NCI-H2107 treated with DMSO at 0.1 percent for 48 hours (cell line): ENCODE measurements around the gene DUSP23.
A peak's percentile ranks its signal among the peaks of the same experiment; 100 is the strongest.

Experiments used
- DNase-seq: peaks from one replicate; lab custom pipeline; 2025; ENCODE audit not compliant: unreplicated experiment; lab: John Stamatoyannopoulos, UW

DUSP23 gene

GRCh38 chr1:159780583-159781582 lies at the start of gene DUSP23:
DUSP23 (plus strand) TSS chr1:159780962; CDS start chr1:159781101, 139 bp downstream.
- peak; percentile 99 for DNase-seq

DNA sequence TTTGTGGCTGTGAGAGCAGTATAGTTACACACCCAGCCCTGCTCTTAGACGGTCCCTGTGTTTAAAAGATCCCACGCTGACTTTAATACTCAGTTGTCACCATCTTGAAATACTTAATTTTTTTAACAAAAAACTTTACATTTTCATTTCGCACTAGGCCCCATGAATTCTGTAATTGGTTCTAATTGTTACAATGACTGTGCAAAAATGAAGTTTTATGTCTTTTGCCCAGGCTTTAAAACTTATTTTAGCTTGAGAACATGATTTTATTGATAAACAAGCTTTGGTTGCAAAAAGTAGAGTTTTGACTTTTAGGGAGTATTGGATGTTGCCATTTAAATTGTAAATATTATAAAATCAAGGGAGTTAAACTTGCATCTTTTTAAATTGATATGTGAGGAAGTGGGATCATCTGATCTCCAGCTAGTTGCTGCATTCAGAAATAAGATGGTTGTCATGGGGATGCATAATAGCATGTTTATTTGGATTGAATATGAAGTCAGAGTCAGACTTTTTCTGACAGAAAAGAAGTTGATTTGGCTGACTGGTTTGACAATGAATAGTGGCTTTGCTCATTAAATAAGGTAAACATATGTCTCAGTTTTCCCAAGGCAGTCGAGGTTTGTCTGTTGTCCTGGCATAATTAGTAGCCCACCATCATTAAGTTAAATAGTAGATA lies 43.4 kb upstream of the DUSP23 start:
- DNase-seq = no peak

- no peak for DNase-seq
These were observed 36.9 kb upstream of the DUSP23 start for GRCh38 chr1:159743651-159744410.

DNA sequence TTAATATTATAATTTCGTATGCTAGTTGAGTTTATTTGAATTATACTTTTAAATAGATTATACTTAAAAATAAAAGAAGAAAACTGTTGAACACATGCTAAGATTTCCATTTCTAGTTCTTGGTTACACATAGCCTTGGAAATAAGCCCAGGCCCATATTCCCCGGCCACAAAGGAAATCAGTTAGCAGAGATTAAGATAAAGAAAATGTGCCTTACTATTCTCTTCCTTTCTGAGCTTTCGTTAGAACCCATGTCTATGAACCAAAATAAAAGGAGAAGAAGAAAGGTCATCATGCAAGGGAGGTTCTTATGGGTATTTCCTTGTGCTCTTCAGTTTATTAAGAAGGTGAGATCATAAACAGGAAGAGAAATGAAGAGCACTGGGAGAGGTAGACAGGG lies 34.1 kb upstream of the DUSP23 start:
- DNase-seq = no peak

DNA sequence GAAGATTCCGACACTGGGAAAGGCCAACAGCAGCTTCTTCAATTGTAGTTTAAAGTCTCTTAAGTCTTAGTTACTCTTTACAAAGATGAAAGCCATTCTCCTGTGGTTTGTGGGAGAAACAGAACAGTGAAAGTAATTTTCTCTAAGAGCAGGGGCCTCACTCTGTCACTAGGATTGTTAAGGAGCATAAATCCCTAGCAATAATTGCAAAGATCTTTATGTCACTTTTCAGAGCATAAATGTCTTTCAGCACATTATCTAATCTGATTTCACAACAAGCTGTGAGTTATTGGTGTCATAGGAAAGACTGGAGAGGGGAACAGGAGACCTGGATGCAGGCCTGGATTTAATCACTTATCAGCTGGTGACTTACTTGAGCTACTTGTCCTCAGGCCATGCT lies 32.4 kb upstream of the DUSP23 start:
- DNase-seq = no peak

GRCh38 chr1:159749630-159750029 lies 31.1 kb upstream of the DUSP23 start:
- DNase-seq = no peak

- DNase-seq = no peak
These were observed 30.1 kb upstream of the DUSP23 start for GRCh38 chr1:159750621-159751020.

DNA sequence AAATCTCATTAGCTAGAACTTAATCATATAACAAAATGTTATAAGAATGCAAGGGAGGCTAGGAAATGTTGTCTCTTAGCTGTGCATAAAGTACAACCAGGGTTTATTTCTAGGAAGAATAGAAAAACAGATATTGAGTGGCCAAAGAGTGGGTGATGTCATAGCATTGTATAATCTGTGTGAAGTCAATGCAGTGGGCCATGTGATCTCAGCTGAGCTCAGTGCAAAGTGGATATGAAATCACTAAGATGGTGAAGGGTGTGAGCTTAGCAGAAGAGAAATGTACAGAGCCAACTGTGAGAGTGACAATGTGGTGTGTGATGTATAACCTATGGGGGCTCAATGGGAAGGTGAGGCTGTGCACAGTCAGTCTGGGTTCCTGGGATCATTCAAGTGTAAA lies 29.7 kb upstream of the DUSP23 start:
- DNase-seq = no peak

GRCh38 chr1:159752135-159752580 lies 28.6 kb upstream of the DUSP23 start:
- DNase-seq = no peak

DNA sequence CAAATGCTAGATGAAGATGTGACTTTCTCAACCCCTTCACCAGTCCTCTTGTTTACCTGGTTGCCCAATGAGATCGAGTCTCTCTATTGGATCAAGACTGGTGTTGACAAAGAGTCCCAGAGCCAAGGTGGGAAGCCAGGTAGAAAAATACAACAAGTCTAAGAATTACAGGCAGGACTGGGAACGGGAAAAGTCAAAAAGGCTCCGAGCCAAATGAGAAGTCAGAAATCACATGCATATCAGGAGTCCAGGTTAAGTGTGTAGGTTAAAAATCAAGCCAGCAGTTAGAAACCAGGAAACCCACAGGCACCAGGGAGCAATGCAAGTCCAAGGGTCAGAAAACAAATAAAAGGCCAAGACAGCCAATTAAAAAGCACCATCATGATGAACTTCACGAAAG lies 27.4 kb upstream of the DUSP23 start:
- no peak for DNase-seq

DNA sequence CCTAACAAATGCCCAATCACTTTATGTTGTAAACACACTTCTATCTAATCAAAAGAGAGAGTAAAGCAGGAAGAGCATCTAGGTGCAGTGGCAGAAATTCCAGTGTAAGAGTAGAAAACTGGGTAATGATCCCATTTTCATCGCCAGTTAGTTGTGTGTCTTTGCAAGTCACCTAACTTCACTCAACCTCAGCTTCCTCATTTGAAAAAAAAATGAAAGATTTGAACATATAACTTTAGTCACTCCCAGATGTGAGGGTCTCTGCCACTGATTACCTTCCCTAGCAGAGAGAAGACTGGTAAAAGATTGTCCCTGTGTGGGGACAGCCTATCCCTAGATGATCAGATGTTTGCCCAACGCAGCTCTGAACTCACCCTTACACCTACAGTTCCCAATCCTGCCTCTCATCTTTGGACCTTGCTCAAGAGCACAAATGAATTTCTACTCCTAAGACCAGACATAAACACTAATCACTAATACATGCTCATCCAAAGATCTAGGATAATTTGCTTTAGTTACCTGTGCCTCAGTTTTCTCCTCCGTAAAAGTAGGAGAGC lies 25.2 kb upstream of the DUSP23 start:
- DNase-seq = no peak

DNA sequence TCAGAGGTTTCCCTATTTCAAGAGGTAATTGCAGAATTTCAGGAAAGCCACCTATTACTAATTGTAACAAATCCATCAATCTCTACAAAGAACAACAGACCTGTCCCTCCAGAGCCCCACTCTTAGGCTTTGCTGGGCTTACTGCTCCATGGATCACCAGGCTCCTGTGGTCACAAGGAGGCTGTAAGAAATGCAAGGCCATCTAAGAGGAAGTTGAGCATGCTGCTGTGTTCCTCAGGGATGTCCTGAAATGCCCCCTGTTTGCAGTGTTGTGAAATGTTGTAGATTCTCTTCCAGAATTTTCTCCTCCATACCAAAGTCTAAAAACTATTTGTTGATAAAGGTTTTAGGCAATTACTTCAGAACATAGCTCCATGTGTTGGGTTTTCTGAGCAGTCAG lies 24.4 kb upstream of the DUSP23 start:
- DNase-seq = no peak

GRCh38 chr1:159763686-159764085 lies 17.1 kb upstream of the DUSP23 start:
- DNase-seq = no peak

GRCh38 chr1:159765806-159766205 lies 15.0 kb upstream of the DUSP23 start:
- no peak for DNase-seq

DNA sequence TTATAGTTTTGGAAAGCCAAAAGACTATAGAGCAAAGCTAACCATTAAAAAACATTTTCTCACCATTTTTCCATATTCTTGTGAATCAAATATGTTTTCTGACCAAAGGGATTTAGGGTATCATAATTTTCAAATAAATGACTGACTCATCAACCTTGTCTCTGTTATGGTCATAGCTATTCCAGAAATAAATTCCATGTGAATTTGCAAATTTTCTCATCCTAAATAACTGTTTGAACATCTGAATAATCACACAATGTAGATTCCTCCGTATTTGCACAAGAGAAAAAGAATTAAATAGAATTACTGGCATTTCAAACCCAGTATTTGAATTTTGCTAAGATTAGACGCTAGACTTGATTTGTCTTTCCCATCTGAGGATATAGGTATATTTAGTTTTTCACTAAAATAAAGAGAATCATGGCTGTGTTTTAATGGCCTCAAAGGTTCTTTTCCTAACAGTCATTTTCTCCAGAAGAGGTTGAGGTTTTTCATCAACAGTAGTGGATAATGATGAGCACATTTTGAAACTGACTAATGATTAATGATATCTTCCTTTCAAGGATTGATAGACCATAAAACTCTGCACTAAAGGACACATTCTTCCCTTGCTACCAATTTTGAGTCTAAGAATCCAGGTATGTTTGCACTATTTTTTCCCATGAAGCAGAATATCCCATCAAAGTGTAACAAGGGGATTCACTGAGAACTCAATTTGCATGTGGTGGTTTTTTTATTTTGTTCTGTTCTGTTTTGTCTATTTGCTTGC lies 9.5 kb upstream of the DUSP23 start:
- no peak for DNase-seq

GRCh38 chr1:159774465-159774864 lies 6.3 kb upstream of the DUSP23 start:
- no peak for DNase-seq

DNA sequence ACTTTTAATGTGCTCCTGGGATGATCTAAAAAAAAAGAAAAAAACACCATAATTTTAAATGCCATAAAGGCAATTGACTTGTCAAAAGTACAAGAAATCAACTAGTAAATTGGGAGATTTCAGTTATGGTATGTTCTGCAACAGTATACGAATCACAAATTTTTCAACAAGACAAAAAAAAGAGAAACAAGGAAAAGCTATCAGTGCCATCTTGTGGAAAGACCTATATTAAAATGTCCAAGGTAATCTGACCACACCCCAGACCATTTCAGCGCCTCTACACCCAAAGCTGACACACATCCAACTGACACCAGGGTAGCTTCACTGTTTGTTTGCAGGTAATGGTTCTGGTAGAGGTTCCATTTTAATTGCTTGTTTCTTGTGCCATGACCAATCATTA lies 5.0 kb upstream of the DUSP23 start:
- no peak for DNase-seq

GRCh38 chr1:159778266-159778665 lies 2.5 kb upstream of the DUSP23 start:
- DNase-seq = no peak

DNA sequence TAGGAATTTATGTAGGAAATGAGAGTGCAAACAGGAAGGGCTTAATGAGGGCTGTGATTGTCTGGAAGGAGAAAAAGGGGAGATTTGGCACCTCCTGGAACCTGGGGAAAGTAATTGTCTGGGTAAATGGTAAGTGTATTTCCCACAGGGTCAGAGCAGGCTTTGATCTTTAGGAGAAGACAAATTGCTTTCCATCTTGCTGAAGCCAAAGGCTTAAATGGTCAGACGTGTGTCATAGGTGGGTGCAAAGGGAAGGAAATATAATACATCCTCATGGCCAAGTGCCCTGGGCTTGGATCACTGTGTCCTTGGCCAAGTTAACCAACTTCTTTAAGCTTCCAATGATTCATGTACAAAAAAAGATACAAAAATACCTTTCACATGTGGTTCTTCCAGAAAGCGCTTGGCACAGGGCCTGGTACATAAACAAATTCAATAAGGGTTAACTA lies 1.3 kb upstream of the DUSP23 start:
- no peak for DNase-seq

DNA sequence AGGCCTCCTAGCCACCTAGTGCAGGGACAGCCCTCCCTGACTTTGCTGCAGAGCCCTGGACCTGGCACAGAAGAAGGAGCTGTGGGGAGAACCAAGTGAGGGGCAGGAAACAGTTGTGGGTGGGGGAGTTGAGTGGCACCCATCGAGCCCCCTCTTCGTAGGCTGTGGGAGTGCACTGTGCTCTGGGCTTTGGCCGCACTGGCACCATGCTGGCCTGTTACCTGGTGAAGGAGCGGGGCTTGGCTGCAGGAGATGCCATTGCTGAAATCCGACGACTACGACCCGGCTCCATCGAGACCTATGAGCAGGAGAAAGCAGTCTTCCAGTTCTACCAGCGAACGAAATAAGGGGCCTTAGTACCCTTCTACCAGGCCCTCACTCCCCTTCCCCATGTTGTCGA lies 1.2 kb downstream of the DUSP23 start:
- no peak for DNase-seq
